ENCODE results near the gene ARSG.
A peak's percentile ranks its signal among the peaks of the same experiment; 100 is the strongest.
"Not testable (repeated sequence)": the region's sequence is repeated elsewhere in the genome, so short reads cannot be mapped to it uniquely, and the experiment has no call there.

ARSG gene

DNA sequence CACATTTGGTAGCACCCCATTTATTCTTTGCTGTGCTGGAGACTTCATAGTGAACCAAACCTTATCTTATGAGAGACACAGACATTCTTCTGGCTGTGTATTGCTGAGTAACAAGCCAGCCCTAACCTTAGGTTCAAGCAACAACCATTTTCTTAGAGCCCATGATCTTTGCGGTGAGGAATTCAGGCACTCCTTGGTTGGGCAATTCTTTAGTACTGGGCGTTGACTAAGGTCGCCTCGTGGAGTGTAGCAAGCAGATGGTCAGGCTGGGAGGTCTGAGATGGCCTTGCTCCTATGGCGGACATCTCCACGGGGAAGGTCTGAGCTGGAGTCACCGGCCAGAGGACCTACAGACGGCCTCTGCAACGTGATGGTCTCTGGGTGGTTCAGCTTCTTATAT lies 43.1 kb downstream of the ARSG start:
- no peak for DNase-seq

DNA sequence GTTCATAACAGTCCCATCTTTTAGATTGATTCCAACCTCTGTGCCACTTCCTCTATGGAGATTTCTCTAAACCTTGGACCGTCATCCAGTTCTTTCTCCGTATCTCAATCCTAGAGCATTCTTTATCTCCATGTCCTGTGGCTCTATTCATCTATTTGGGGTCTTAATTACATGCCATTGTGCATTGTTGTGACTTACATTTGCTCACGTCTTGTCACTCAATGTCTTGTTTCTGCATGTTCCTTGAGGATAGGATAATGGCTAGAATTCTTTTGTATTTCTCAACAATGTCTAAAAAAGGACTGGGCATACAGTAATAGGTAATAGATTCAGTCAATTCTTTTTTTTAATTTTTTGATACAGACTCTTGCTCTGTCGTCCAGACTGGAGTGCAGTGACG lies 50.2 kb downstream of the ARSG start:
- DNase-seq = no peak

DNA sequence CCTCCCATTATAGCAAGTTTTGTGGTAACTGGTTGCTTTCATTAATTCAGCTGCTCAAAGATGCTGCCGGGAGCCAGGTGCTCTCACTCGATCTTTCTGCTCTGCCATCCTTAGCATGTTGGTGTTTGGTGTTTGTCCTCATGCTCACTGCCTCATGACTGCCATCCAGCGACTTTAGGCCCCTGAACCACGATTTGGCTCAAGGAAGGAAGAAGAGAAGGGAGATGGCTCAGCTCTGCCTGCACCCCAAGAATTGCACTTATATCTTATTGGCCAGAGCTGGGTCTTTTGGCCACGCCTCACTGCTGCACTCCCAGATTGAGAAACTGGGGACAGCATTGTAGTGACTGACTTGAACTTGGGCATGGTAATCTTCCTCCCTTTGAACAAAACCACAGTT lies 52.7 kb downstream of the ARSG start:
- DNase-seq = no peak

DNA sequence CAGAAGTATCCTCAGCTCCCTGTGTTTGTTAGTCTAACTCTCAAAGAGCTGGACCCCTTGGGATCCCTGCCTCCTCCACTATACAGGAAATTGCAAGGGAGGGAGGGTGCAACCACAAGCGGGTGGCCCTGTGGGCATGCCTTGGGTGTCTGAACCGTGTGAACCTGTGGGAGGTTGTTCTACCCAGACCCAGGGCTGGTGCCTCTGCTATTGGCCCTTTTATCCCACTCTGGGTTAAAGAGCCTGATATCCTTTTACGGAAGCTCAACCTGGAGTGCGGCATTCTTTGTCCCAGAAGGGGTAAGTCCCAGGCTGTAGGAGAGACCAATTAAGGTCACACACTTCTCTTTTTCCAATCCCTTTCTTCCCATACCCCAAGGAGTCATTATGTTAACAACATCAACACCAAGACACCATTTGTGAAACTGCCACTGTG lies 53.4 kb downstream of the ARSG start:
- DNase-seq = peak; percentile 24

DNA sequence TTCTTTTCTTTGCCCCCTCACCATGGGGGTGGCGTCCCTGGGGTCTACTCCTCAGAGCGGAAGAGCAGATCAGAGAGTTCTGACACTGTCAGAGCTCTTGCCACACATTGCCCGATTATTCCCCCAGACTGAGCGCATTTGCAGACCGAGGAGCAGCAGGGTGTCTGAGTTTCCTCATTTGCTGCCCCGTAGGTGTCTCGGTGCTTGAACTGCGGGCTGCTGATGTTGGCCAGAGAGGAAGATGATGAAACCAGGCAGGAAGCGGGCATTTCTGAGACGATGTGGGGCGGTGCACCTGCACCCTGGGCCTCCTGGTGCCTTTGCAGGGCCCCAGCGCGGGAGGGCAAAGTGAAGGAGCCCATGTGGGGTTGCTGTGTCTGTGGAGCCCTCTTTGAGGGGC lies 55.2 kb downstream of the ARSG start:
- DNase-seq = peak; percentile 78

DNA sequence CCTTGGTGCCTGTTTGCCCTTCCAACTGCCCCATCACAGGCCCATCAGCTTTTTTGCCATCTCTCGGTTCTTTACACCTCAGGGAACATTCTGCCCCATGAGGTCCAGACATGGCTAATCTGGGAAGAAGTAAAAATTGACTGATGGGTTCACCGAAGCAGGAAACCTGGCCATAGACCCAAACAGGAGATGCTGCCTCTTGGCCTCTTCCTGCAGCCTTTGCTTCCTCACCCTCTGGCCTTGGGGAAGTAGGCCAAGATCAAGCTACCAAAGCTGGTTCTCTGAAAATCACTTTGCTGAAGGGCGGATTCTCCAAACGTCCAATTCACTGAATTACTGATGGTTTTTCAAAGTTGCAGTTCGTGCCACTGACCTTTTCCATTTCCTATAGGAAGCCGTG lies 56.1 kb downstream of the ARSG start:
- DNase-seq = no peak

DNA sequence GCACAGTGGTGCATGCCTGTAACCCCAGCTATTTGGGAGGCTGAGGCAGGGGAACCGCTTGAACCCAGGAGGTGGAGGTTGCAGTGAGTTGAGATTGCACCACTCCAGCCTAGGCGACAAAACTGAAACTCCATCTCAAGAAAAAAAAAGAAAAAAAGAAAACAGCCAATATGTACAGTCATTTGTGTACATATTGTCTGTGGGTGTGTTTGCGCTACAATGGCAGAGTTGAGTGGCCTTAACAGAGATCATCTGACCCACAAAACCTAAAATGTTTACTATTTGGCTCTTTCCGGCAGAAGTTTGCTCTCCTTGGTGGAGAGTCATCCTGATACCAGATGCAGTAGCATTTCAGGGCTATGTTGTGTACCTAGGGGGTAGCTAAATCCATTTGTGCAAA lies 57.9 kb downstream of the ARSG start:
- DNase-seq = peak; percentile 47

DNA sequence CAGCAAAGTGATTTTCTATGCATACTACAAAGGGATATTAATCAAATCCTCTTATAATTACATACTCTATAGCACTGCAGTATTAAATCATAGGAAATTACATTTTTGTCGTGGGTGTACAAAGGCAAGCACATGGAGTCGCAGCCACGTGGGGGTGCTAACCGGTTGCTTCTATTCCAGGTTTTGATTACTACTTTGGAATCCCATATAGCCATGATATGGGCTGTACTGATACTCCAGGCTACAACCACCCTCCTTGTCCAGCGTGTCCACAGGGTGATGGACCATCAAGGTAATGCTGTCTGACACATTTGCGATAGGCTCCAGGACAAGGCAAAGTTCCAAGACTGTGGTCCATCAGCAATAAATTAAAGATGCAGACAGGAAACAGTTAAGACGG lies 60.1 kb downstream of the ARSG start:
- DNase-seq = no peak

DNA sequence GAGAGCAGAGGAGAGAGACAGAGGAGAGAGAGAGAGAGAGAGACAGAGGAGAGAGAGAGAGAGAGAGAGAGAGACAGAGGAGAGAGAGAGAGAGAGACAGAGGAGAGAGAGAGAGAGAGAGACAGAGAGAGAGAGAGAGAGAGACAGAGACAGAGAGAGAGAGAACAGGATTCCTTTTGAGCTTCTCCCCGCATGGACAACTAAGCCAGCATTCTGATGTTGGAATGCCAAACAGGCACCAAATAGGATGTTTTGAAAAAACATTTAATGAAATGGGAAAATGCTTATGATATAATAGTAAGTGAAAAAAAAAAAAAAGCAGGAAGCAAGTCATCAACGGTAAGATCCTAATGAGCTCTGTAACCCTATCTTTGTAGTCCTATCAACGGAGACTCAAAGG lies 60.7 kb downstream of the ARSG start:
- DNase-seq = no peak

DNA sequence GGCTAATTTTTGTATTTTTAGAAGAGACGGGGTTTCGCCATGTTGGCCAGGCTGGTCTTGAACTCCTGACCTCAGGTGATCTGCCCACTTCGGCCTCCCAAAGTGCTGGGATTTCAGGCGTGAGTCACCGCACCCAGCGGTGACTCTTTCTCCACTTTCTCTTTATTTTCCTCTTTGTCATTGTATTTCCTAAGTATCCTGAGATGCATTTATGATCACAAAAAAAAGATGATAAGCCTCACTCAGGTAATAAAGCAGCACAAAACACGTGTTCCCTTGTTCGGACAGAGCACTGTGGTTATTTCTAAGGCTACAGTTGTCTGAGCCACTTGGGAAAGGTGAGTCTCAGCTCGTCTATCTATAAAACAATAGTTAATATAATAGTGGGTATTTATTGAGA lies 61.4 kb downstream of the ARSG start:
- not testable (repeated sequence) for DNase-seq

DNA sequence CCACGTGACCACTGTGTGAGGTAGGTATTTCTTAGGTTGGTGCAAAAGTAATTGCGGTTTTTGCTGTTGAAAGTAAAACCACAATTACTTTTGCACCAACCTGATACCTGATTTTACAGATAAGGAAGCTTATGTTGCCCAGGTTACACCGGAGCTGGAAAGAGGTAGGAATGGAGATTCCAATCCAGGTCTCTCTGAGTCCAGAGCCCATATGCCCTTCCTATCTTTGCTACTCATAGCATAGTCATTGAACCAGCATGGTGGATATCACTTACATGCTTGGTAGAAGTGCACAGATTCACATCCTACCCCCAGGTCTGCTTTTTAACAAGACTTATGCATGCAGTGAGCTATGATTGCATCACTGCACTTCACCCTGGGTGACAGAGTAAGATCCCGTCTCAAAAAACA lies 61.8 kb downstream of the ARSG start:
- DNase-seq = no peak

DNA sequence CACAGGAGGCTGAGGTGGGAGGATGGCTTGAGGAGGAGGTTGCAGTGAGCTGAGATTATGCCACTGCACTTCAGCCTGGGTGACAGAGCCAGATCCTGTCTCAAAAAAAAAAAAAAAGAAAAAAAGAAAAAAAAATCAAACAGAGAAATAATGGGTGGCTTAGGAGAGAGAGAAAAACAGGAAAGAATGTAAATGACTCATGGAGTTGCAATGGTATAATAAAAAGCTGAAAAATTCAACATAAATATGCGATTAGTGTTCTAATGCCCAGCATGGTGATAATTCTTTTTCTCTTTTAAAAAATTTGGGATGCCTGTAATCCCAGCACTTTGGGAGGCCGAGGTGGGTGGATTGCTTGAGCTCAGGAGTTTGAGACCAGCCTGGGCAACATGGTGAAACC lies 63.0 kb downstream of the ARSG start:
- DNase-seq = not testable (repeated sequence)

DNA sequence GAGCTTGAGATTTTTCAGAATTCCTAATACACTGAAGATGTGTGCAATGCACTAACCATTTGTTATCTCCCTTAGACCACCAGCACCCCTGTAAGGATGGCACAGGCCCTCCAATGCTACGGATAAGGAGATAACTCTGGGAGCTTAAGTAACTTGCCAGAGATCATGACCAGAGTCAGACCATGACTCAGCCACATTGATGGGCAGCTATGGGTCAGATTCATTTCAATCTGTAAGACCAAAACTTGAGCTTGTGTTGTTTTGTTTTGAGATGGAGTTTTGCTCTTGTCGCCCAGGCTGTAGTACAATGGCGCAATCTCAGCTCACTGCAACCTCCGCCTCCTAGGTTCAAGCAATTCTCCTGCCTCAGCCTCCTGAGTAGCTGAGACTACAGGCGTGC lies 63.8 kb downstream of the ARSG start:
- DNase-seq = peak; percentile 29

DNA sequence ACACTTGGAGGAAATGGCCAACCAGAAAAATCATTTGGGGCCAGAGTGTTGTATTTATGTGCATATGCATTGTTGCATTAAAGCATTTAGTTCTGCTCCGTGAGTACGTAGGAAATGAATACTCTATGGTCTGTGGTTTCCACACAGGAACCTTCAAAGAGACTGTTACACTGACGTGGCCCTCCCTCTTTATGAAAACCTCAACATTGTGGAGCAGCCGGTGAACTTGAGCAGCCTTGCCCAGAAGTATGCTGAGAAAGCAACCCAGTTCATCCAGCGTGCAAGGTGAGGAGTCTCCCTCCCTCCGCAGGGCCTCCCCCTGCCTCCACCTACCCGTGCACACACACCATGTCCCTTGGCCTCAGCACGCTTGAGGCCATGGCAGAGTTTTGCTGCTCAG lies 65.2 kb downstream of the ARSG start:
- DNase-seq = no peak

DNA sequence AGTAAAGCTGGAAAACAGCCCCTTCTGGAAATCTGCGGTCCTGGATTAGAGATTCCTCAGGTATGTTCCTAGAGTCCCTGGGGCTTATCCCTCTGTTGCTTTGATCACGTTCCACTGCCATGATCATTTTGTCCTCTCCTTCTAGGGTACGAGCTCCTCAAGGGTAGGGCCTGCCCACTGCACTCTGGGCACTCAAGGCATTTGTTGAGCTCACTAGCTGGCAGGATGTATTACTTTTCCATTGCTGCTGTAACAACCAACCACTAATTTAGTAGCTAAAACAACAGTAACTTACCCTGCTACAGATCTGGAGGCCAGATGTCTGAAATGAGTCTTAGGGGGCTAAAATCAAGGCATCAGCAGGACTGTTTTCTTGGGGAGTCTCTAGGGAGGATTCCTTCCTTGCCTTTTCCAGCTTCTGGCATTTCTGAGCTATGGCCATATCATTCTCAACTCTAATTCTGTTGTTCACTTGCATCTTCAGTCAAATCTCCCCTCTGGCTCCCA lies 65.7 kb downstream of the ARSG start:
- DNase-seq = no peak

DNA sequence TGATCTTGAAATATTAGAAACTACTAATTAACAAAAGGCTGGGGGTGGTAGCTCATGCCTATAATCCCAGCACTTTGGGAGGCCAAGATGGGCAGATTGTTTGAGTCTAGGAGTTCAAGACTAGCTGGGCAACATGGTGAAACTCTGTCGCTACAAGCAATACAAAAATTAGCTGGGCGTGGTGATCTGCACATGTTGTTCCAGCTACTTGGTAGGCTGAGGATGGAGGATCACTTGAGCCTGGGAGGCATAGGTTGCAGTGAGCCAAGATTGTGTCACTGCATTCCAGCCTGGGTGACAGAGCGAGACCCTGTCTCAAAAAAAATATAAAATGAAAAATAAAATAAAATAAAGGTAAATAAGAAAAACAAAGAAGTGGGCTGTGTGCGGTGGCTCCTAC lies 66.6 kb downstream of the ARSG start:
- no peak for DNase-seq

DNA sequence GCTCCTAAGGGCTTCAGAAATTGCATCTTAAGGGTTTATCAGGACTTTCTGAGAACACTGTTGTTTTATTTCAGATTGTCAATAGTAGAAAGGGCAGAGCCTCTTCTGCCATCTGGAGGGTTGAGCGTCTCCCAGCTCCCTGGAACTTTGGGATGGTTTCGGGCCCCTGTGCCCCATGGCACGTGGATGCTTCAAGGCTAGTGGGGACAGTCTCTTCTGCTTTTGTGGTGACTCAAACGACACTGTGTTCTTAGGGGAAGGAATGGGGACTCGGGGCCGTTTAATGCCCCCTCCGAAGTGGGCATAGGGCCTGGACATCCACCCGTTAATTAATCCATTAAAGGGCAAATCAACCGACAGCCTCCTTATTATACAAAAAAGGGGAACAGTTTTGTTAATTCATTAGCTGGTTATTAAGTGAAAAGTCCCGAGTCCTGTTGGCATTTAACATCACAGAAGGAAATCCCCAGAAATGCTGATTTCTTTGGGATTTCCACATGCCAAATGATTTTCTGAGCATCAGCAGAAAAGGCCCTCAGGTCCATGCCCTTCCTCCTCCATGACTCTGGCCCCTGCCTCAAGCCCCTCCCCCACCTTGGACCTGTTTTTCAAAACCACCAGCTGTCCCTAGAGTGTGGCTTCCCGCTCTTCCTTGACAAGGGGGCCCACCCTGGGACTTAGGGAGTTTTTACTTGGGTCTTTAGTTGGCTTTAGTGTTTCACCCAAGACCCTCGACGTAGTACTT lies 68.7 kb downstream of the ARSG start:
- peak; percentile 34 for DNase-seq

DNA sequence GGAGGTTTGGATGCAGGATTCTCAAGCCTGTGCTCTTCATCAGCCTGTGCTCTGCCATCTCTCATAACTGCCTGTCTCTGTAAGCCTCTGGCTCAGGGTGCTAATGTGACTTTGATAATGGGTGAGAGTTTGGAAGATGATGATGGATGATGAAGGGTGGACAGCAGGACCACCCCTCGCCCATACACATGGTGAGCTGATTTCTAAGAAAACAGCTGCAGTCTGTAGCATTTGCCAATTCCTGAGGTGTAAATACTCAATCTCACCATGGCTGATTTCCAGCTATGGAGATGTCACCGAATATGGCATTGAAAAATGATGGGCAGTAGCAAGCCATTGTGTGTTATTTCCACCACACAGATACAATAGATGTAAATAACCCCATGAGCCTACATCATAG lies 74.2 kb downstream of the ARSG start:
- DNase-seq = no peak

DNA sequence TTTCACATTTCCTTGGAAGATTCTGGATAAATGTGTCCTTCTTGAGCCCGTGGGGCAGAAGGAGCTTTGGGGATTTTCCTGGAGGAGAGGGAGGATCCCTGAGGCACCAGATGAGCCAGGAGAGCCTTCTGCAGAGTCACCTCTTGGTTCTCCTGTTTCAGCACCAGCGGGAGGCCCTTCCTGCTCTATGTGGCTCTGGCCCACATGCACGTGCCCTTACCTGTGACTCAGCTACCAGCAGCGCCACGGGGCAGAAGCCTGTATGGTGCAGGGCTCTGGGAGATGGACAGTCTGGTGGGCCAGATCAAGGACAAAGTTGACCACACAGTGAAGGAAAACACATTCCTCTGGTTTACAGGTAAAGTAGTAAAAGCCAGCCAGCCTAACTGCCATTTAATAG lies 77.1 kb downstream of the ARSG start:
- no peak for DNase-seq

DNA sequence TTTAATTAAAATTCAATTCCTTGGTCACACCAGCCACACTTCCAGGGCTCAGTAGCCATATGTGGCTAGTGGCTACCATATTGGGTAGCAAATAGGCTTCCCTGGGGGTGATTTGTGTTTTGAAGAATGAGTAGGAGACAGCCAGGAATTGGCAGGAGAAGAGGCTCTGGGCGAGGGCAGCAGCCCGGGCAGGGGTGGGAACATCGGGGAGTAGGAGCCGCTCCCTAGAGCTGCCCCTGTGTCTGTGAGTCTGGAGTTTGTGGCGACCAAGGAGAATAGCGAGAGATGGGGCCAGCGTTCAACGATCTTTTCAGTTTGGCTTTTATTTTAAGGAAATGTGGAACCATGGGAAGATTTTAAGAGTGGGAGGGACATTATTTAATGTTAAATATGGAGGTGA lies 84.3 kb downstream of the ARSG start:
- no peak for DNase-seq

DNA sequence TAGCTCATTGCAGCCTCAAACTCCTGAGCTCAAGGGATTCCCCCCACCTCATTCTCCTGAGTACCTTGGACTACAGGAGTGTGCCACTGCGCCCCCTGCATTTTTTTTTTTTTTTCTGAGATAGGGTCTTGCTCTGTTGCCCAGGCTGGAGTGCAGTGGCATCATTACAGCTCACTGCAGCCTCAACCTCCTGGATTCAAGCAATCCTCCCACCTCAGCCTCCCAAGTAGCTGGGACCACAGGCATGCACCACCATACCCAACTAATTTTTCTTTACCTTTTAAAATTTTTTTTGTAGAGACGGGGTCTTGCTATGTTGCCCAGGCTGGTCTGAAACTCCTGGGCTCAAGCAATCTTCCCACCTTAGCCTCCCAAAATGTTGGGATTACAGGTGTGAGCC lies 84.9 kb downstream of the ARSG start:
- not testable (repeated sequence) for DNase-seq

DNA sequence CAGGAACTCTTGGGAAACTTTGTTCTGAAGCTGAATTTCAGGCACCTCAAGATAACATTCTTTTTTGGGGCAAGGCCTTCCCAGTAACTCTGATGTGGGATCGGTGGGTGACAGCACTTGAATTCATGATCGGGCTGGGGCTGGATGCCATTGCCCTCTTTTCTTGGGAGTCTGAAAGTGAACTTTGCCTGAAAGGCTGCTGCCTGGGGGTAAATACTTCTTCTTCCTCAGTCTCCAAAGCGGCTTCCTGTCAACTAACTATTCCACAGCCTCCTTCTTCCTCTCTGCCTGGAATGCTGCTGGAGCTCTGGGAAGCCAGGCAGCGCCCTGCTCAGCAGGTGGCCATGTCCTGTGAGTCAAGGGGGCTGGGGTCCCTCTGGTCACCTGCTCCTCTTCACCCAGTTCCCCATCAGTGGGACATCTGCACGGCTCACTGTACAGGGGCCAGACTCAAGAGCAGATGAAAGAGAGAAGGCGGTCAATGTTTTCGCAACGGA lies 86.5 kb downstream of the ARSG start:
- no peak for DNase-seq

DNA sequence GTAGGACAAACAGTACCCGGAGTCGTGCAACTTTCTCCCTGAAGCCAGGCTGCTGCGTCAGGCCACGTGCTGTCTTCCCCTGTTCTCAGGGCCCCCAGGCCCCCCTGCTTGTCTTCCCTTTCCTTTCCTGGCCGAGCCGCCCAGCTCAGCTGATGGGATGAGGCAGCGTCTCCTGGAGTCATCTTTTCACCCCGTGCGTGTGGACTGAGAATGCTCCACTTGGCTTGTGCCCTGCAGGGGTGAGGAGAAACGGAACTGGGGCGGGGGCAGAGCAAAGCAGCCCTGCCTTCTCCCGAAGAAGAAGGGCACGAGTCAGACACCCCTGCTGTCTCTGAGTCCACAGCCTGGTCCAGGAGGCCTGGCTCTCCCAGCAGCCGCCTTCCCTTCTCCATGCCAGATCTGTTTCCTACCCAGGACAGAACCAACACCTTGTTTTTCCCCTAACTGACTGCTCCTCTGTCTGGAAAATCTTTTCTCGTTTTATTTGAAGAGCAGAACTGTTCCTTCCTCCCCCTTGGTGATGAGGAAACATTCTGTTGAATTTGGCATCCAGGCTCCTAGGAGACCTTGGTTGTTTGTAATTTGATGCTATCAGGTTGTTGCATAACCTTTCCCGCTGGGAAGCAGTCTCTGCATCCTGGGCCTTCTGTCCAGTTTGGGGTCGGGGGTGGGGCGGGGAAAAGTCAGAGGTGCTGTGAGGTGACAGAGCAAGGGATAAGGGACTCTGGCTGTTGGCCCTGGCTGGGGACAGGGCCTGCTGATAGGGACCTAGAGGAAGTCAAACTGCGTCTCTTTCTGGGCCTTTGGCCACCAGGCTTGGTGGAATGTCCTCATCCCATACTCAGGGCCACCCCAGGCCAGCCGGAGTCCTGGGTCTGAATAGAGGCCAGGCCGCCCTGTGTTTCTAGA lies 87.2 kb downstream of the ARSG start:
- peak; percentile 92 for DNase-seq

DNA sequence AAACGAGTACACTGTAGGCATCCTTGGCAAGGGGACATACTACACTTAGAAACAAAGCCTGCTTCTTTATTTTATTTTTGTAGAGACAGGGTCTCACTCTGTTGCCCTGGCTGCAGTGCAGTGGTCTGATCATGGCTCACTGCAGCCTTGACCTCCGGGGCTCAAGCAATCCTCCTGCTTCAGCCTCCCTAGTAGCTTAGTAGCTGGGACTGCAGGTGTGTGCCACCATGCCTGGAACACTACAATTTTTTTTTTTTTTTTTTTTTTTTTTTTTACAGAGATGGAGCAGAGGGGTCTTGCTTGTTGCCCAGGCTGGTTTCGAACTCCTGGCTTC lies 87.8 kb downstream of the ARSG start:
- DNase-seq = no peak

All from inflammatory macrophage treated with lipopolysaccharide for 4 hours (primary cell).